Activated T-cell treated with anti-CD3 and anti-CD28 coated beads, Interleukin-2, amount 50 U/mL, for 4 hours (primary cell): ENCODE measurements around the gene NDUFB2. TPM values are rescaled to one million over a fixed set of nuclear protein-coding genes. Genes with fewer than 3 reads are reported as not detected.

ENCODE experiments used
- ATAC-seq, 2 donors: fragments of 200-7000 bp; cut with Tn5 transposase; one replicate each; pipeline ENCODE4 v1.10.0; 2021
- DNase-seq: peaks from one replicate; pipeline ENCODE4 v3.0.0-alpha.2; 2020
- H3K27me3 Mint-ChIP-seq: one replicate; pipeline ENCODE4 v1.8.0; 2021; ENCODE audit warnings: low read depth, mixed read lengths
- H3K36me3 Mint-ChIP-seq: one replicate; pipeline ENCODE4 v1.8.0; 2022; ENCODE audit warnings: mixed read lengths; ENCODE audit not compliant: insufficient read depth
- H3K4me1 Mint-ChIP-seq: one replicate; pipeline ENCODE4 v1.8.0; 2021; ENCODE audit warnings: low read depth, mixed read lengths
- H3K4me3 Mint-ChIP-seq: one replicate; pipeline ENCODE4 v1.8.0; 2021; ENCODE audit warnings: mild to moderate bottlenecking, moderate library complexity, mixed read lengths
- H3K9me3 Mint-ChIP-seq: one replicate; pipeline ENCODE4 v1.8.0; 2021; ENCODE audit warnings: mixed read lengths
- total RNA-seq, 3 donors: library from RNA; stranded (reverse); gene quantifications; one replicate each; pipeline ENCODE4 v1.2.1, GENCODE V29; 2021

The NDUFB2 gene
- total RNA-seq, 3 donors from 2014 or later, result 192 to 205 (median 201) TPM

- ATAC-seq, result no peak
- Mint-ChIP-seq H3K4me3 (no peak overlapping the region), H3K36me3 (peaks cover 35% of the 10 kb centered on the region), H3K27me3 (no peaks in the 10 kb centered on the region), H3K9me3 (no peaks in the 10 kb centered on the region), H3K4me1 (peaks cover 28% of the 10 kb centered on the region)
- DNase-seq, result no peak
These were observed 19.0 kb upstream of the NDUFB2 start for GRCh38 chr7:140677496-140677895.

- ATAC-seq, result no peak
- H3K36me3 Mint-ChIP-seq, result peaks cover 35% of the 10 kb centered on the region
- no peak for DNase-seq
- peaks cover 28% of the 10 kb centered on the region for H3K4me1 Mint-ChIP-seq
- no peaks in the 10 kb centered on the region for H3K9me3 Mint-ChIP-seq
- no peak overlapping the region for H3K4me3 Mint-ChIP-seq
- H3K27me3 Mint-ChIP-seq, result no peaks in the 10 kb centered on the region
These were observed 18.3 kb upstream of the NDUFB2 start for GRCh38 chr7:140678081-140678815.

- Mint-ChIP-seq H3K4me1 (peaks cover 25% of the 10 kb centered on the region), H3K4me3 (no peak overlapping the region), H3K27me3 (no peaks in the 10 kb centered on the region), H3K36me3 (peaks cover 37% of the 10 kb centered on the region), H3K9me3 (no peaks in the 10 kb centered on the region)
- DNase-seq, result no peak
- no peak for ATAC-seq
These were observed 17.7 kb upstream of the NDUFB2 start for GRCh38 chr7:140678816-140679130.

- H3K36me3 Mint-ChIP-seq, result peaks cover 42% of the 10 kb centered on the region
- ATAC-seq (no peak), DNase-seq (no peak)
- no peaks in the 10 kb centered on the region for H3K9me3 Mint-ChIP-seq
- H3K4me1 Mint-ChIP-seq, result peaks cover 21% of the 10 kb centered on the region
- H3K4me3 Mint-ChIP-seq, result no peak overlapping the region
- H3K27me3 Mint-ChIP-seq, result no peaks in the 10 kb centered on the region
These were observed 17.3 kb upstream of the NDUFB2 start for GRCh38 chr7:140679186-140679585.

- no peaks in the 10 kb centered on the region for H3K9me3 Mint-ChIP-seq
- ATAC-seq (no peak), DNase-seq (no peak)
- no peak overlapping the region for H3K4me3 Mint-ChIP-seq
- H3K4me1 Mint-ChIP-seq, result peaks cover 7% of the 10 kb centered on the region
- H3K27me3 Mint-ChIP-seq, result no peaks in the 10 kb centered on the region
- peaks cover 44% of the 10 kb centered on the region for H3K36me3 Mint-ChIP-seq
These were observed 15.6 kb upstream of the NDUFB2 start for GRCh38 chr7:140680886-140681285.

- H3K4me1 Mint-ChIP-seq, result peaks cover 2% of the 10 kb centered on the region
These were observed 14.7 kb upstream of the NDUFB2 start for GRCh38 chr7:140681766-140682165.

GRCh38 chr7:140683657-140684056 is 12.9 kb upstream of the NDUFB2 start:
- Mint-ChIP-seq H3K9me3 (no peaks in the 10 kb centered on the region), H3K4me1 (no peaks in the 10 kb centered on the region), H3K36me3 (peaks cover 37% of the 10 kb centered on the region), H3K27me3 (no peaks in the 10 kb centered on the region), H3K4me3 (no peak overlapping the region)
- ATAC-seq, result no peak
- no peak for DNase-seq

More at GRCh38 chr7:140681766-140682165, 14.7 kb upstream of the NDUFB2 start:
- DNase-seq (no peak), ATAC-seq (no peak)
- Mint-ChIP-seq H3K36me3 (peaks cover 42% of the 10 kb centered on the region), H3K9me3 (no peaks in the 10 kb centered on the region), H3K4me3 (no peak overlapping the region), H3K27me3 (no peaks in the 10 kb centered on the region)

- Mint-ChIP-seq H3K27me3 (no peaks in the 10 kb centered on the region), H3K4me3 (no peak overlapping the region), H3K9me3 (no peaks in the 10 kb centered on the region), H3K36me3 (peaks cover 33% of the 10 kb centered on the region), H3K4me1 (no peaks in the 10 kb centered on the region)
- no peak for DNase-seq
- ATAC-seq, result peak in 1 of 2 donors; percentile 14
These were observed 12.2 kb upstream of the NDUFB2 start for GRCh38 chr7:140684066-140684950.

GRCh38 chr7:140685407-140686087 is 11.0 kb upstream of the NDUFB2 start:
- no peaks in the 10 kb centered on the region for H3K27me3 Mint-ChIP-seq
- no peak for ATAC-seq
- no peak for DNase-seq
- H3K4me1 Mint-ChIP-seq, result no peaks in the 10 kb centered on the region
- peaks cover 26% of the 10 kb centered on the region for H3K36me3 Mint-ChIP-seq
- no peaks in the 10 kb centered on the region for H3K9me3 Mint-ChIP-seq
- H3K4me3 Mint-ChIP-seq, result no peak overlapping the region

- no peaks in the 10 kb centered on the region for H3K9me3 Mint-ChIP-seq
- H3K27me3 Mint-ChIP-seq, result no peaks in the 10 kb centered on the region
- H3K4me1 Mint-ChIP-seq, result no peaks in the 10 kb centered on the region
- H3K4me3 Mint-ChIP-seq, result no peak overlapping the region
- peaks cover 27% of the 10 kb centered on the region for H3K36me3 Mint-ChIP-seq
- ATAC-seq, result no peak
- DNase-seq, result no peak
These were observed 9.6 kb upstream of the NDUFB2 start for GRCh38 chr7:140686921-140687320.

- Mint-ChIP-seq H3K4me1 (peaks cover 3% of the 10 kb centered on the region), H3K4me3 (no peak overlapping the region), H3K36me3 (peaks cover 26% of the 10 kb centered on the region), H3K9me3 (no peaks in the 10 kb centered on the region), H3K27me3 (no peaks in the 10 kb centered on the region)
- DNase-seq (no peak), ATAC-seq (no peak)
These were observed 8.2 kb upstream of the NDUFB2 start for GRCh38 chr7:140688341-140688740.

- H3K36me3 Mint-ChIP-seq, result peaks cover 17% of the 10 kb centered on the region
- H3K9me3 Mint-ChIP-seq, result no peaks in the 10 kb centered on the region
- H3K27me3 Mint-ChIP-seq, result no peaks in the 10 kb centered on the region
- ATAC-seq (no peak), DNase-seq (no peak)
- H3K4me1 Mint-ChIP-seq, result peaks cover 3% of the 10 kb centered on the region
- no peak overlapping the region for H3K4me3 Mint-ChIP-seq
These were observed 7.0 kb upstream of the NDUFB2 start for GRCh38 chr7:140689199-140690152.

- DNase-seq (no peak), ATAC-seq (no peak)
- Mint-ChIP-seq H3K27me3 (no peaks in the 10 kb centered on the region), H3K36me3 (peaks cover 17% of the 10 kb centered on the region), H3K4me1 (peaks cover 10% of the 10 kb centered on the region), H3K4me3 (no peak overlapping the region), H3K9me3 (no peaks in the 10 kb centered on the region)
These were observed 5.0 kb upstream of the NDUFB2 start for GRCh38 chr7:140691376-140692045.
